DND-41 (cell line): ENCODE data around the gene TRIM40.
A peak's percentile ranks its signal among the peaks of the same experiment; 100 is the strongest.

Source experiments
- ATAC-seq: fragments of 200-7000 bp; cut with Tn5 transposase; 3 replicates; pipeline ENCODE4 v1.9.1; 2021; ENCODE audit warnings: low read depth; ENCODE audit not compliant: insufficient read depth
- DNase-seq: peaks from one replicate; pipeline ENCODE4 v3.0.0-alpha.2; 2020
- H2AFZ ChIP-seq: 2 replicates; pipeline ENCODE4 v1.6.0; 2012; ENCODE audit warnings: low read depth, low read length
- H3K27ac ChIP-seq: 2 replicates; pipeline ENCODE4 v1.5.1; 2012; ENCODE audit warnings: low read length, inconsistent platforms
- H3K27me3 ChIP-seq: fragments of 200-600 bp; sonication (generic); 2 replicates; pipeline ENCODE4 v1.6.0; 2012; ENCODE audit warnings: low read length, mild to moderate bottlenecking, inconsistent platforms; ENCODE audit not compliant: insufficient read depth, poor library complexity
- H3K36me3 ChIP-seq: 2 replicates; pipeline ENCODE4 v1.5.1; 2012; ENCODE audit warnings: low read length, inconsistent platforms; ENCODE audit not compliant: insufficient read depth
- H3K4me1 ChIP-seq: 2 replicates; pipeline ENCODE4 v1.5.1; 2012; ENCODE audit warnings: mild to moderate bottlenecking, low read length; ENCODE audit not compliant: insufficient read depth
- H3K4me2 ChIP-seq: 2 replicates; pipeline ENCODE4 v1.6.0; 2012; ENCODE audit warnings: mild to moderate bottlenecking, moderate library complexity, low read length, inconsistent platforms; ENCODE audit not compliant: insufficient read depth
- H3K4me3 ChIP-seq, 2 experiments: fragments of 200-600 bp in 1 of 2; shearing (Covaris generic) in 1 of 2; 2 replicates each; pipeline ENCODE4 v1.5.1; 2012 to 2016; ENCODE audit warnings: inconsistent platforms in 2 of 2, low read length in 2 of 2, mild to moderate bottlenecking in 2 of 2, low read depth in 1 of 2, moderate library complexity in 1 of 2
- H3K79me2 ChIP-seq: 2 replicates; pipeline ENCODE4 v1.6.0; 2012; ENCODE audit warnings: low read length, inconsistent platforms; ENCODE audit not compliant: insufficient read depth
- H3K9ac ChIP-seq: 2 replicates; pipeline ENCODE4 v1.6.0; 2012; ENCODE audit warnings: low read depth, mild to moderate bottlenecking, inconsistent platforms, low read length, moderate library complexity
- H3K9me3 ChIP-seq: 2 replicates; pipeline ENCODE4 v1.5.1; 2012; ENCODE audit warnings: low read length, moderate library complexity, mild to moderate bottlenecking, inconsistent platforms; ENCODE audit not compliant: insufficient read depth, severe bottlenecking
- H4K20me1 ChIP-seq: 2 replicates; pipeline ENCODE4 v1.6.0; 2012; ENCODE audit warnings: low read length; ENCODE audit not compliant: insufficient read depth
- EZH2 ChIP-seq: IDR thresholded peaks from 3 replicates; pipeline ENCODE4 v1.6.1; 2012; ENCODE audit warnings: borderline replicate concordance, low read depth, mild to moderate bottlenecking, moderate library complexity, low read length, inconsistent platforms; ENCODE audit not compliant: severe bottlenecking
- TF ChIP-seq, protein P1 (sequence below): IDR thresholded peaks from 2 replicates; pipeline ENCODE4 v1.5.1; 2012; ENCODE audit warnings: borderline replicate concordance, low read length, moderate library complexity, mild to moderate bottlenecking; ENCODE audit not compliant: poor library complexity, severe bottlenecking; ENCODE audit errors: extremely low read depth

The TRIM40 gene

DNA sequence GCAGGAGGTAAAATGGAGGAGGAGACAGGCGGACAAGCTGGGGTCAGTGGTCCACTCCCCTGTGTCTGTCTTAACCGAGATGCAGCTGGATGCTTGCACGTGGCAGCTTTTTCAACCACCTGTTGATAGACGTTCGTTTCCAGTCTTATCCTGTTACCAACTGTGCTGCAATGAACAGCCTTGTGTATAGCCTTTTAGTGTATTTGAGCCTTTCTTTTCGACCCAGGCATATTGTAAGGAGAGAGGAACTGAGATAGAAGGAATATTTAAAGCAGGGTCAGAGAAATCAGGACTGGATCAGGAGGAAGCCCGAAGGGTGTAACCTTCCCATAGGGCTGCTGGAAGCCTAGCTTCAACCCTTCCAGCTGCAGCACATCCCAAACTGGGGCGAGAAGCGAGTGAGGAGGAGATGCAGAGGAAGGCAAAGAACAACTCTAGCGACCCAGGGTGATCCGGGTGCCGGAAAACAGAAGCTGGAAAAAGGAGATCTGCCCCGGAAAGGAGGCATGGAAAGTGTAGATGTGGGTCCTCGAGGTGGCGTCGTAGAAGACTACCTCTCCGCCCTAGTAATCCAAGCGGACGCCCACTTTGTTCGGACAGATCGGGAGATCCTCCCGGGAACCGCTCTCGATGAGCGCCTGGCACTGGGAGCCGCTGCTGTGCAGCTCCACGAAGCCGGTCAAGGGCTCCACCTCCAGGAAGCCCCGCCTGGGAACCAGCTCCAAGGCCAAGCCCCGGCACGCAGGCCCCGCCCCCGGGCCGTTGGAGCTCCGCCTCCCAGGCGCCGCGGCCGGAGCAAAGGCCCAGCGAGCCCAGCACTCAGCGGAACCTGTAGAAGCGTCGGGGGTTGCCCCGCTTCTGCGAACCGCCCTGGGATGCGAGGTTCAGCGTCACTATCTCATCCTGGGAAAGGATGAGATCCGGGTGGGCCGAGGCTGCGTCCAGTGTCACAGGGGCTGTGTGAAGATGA is 34.2 kb upstream of the TRIM40 start:
- Histone ChIP-seq H4K20me1 (no peaks in the 10 kb centered on the region), H3K4me3 (peak overlapping the region in 1 of 2 experiments; percentile 33; a peak in 2 of 4 replicates), H3K9me3 (no peaks in the 10 kb centered on the region), H3K9ac (no peak overlapping the region), H3K27me3 (peaks cover 75% of the 10 kb centered on the region), H3K27ac (no peak overlapping the region), H3K36me3 (no peaks in the 10 kb centered on the region), H2AFZ (0 out of 2 replicates have a peak overlapping the region, but pooled peaks have one; percentile 23), H3K4me2 (peak overlapping the region; percentile 49), H3K79me2 (no peaks in the 10 kb centered on the region), H3K4me1 (peaks cover 18% of the 10 kb centered on the region)
- DNase-seq (no peak), ATAC-seq (no peak)
- no peak for TF ChIP-seq EZH2

DNA sequence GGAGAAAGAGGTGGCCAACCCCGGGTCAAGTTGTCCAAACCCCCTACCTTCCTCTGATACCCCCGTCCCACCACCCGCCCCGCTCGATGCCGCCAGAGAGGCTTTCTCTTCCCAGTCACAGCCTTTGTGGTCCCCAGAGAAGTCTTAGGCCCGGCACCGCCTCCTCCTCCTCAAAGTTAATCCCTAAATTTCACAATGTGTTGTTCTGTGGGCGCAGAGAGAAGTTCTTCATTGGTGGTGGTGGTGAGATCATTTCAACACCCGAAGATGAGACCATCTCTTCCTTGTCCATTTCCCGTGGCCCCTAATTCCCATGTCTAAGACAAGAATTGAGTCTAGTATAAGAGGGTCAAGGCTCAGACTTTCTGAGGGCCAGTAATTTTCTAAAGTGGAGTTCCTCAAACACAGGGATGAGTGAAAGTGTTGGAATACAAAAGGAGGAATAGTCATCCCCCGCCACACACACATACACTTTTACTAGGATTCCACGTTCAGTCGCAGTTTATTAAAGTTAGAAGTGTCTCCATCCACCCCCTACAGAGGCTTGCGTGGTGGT is 33.4 kb upstream of the TRIM40 start:
- Histone ChIP-seq H3K4me3 (no peak overlapping the region), H3K4me1 (peaks cover 18% of the 10 kb centered on the region), H3K79me2 (no peaks in the 10 kb centered on the region), H3K27ac (no peak overlapping the region), H3K27me3 (peaks cover 68% of the 10 kb centered on the region), H2AFZ (peak overlapping the region; percentile 49), H3K9me3 (no peaks in the 10 kb centered on the region), H3K4me2 (peak overlapping the region; percentile 53), H4K20me1 (no peaks in the 10 kb centered on the region), H3K36me3 (no peaks in the 10 kb centered on the region), H3K9ac (no peak overlapping the region)
- DNase-seq (no peak), ATAC-seq (0 out of 3 replicates have a peak, but pooled peaks have one; percentile 8)
- TF ChIP-seq, protein P1, sequence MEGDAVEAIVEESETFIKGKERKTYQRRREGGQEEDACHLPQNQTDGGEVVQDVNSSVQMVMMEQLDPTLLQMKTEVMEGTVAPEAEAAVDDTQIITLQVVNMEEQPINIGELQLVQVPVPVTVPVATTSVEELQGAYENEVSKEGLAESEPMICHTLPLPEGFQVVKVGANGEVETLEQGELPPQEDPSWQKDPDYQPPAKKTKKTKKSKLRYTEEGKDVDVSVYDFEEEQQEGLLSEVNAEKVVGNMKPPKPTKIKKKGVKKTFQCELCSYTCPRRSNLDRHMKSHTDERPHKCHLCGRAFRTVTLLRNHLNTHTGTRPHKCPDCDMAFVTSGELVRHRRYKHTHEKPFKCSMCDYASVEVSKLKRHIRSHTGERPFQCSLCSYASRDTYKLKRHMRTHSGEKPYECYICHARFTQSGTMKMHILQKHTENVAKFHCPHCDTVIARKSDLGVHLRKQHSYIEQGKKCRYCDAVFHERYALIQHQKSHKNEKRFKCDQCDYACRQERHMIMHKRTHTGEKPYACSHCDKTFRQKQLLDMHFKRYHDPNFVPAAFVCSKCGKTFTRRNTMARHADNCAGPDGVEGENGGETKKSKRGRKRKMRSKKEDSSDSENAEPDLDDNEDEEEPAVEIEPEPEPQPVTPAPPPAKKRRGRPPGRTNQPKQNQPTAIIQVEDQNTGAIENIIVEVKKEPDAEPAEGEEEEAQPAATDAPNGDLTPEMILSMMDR: no peak
- no peak for TF ChIP-seq EZH2

DNA sequence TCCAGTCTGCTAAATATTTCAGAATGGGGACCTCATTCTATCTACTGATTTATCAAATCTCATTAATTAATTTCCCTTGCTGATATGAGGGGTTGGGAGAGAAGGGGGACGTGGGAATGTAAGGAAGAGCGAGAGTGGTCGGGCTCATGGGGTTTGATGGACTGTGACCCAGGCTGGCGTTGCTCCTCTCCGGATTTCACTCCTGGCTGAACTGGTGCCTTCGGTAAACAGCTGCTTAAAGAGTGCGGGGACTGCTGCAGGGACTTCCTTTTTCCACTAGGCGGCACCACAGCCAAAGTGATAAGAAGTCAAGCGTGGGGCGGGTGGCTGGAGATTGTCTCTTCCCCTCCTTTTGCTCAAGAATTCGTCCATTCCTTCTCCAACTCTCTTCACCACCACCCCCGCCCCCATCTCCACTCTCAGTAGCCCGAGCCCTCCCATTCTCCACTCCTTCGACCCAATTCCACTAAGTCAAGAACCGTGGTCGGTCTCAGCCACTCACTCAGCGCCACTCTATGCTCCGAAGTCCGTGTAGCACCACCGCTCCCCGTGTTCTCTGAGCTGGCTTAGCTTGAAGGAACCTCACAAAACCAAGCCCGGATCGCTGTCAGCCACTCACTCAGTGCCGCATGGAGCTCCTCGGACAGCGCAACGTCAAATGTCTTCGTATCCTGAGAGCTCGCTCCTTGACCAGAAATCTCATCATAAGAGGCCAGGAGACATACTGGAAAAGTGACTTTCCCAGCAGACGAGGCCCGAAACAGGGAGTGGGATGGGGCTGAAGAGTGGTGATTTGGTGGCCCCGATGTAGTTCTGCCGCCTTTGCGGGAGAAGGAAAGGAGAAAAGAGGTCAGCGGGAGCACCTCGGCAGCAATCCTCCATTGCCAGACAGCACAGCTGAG is 32.7 kb upstream of the TRIM40 start:
- peak; percentile 95 for ATAC-seq
- Histone ChIP-seq H3K27me3 (peaks cover 67% of the 10 kb centered on the region), H3K4me3 (no peak overlapping the region), H3K79me2 (no peaks in the 10 kb centered on the region), H3K36me3 (no peaks in the 10 kb centered on the region), H3K4me1 (peaks cover 18% of the 10 kb centered on the region), H3K9ac (no peak overlapping the region), H3K27ac (no peak overlapping the region), H3K4me2 (peak overlapping the region; percentile 54), H4K20me1 (no peaks in the 10 kb centered on the region), H2AFZ (peak overlapping the region; percentile 64), H3K9me3 (no peaks in the 10 kb centered on the region)
- DNase-seq: peak; percentile 81
- no peak for TF ChIP-seq EZH2
- TF ChIP-seq, protein P1: peak; percentile 97
